NCI-H2227 (cell line): ENCODE results near the gene GRIN3B.

Source experiments
- DNase-seq: peaks from one replicate; lab custom pipeline; 2025; ENCODE audit not compliant: unreplicated experiment; lab: John Stamatoyannopoulos, UW

Gene GRIN3B

GRCh38 chr19:1040476-1041271 lies 40.5 kb downstream of the GRIN3B start:
- DNase-seq = peak; percentile 88

- DNase-seq = no peak
Measured at GRCh38 chr19:1041272-1041834, 41.1 kb downstream of the GRIN3B start.

GRCh38 chr19:1041835-1042685 lies 41.8 kb downstream of the GRIN3B start:
- peak; percentile 23 for DNase-seq

- DNase-seq = no peak
Measured at GRCh38 chr19:1042689-1043511, 42.7 kb downstream of the GRIN3B start.

- DNase-seq = peak; percentile 21
Measured at GRCh38 chr19:1045247-1045603, 45.0 kb downstream of the GRIN3B start.

GRCh38 chr19:1046117-1046626 lies 46.0 kb downstream of the GRIN3B start:
- no peak for DNase-seq

GRCh38 chr19:1046836-1047695 lies 46.8 kb downstream of the GRIN3B start:
- DNase-seq = no peak

GRCh38 chr19:1047696-1048147 lies 47.5 kb downstream of the GRIN3B start:
- no peak for DNase-seq

- no peak for DNase-seq
Measured at GRCh38 chr19:1049106-1049505, 48.9 kb downstream of the GRIN3B start.

- no peak for DNase-seq
Measured at GRCh38 chr19:1049800-1050199, 49.6 kb downstream of the GRIN3B start.

- no peak for DNase-seq
Measured at GRCh38 chr19:1050989-1051788, 51.0 kb downstream of the GRIN3B start.

GRCh38 chr19:1051791-1052190 lies 51.6 kb downstream of the GRIN3B start:
- DNase-seq = no peak

- DNase-seq = no peak
Measured at GRCh38 chr19:1052349-1052975, 52.2 kb downstream of the GRIN3B start.

GRCh38 chr19:1053176-1054101 lies 53.2 kb downstream of the GRIN3B start:
- no peak for DNase-seq

- DNase-seq = no peak
Measured at GRCh38 chr19:1054102-1055027, 54.1 kb downstream of the GRIN3B start.

- DNase-seq = no peak
Measured at GRCh38 chr19:1055028-1055425, 54.8 kb downstream of the GRIN3B start.
